ENCODE results near the gene MAPK8IP3. TPM values are rescaled to one million over a fixed set of nuclear protein-coding genes. Genes with fewer than 3 reads are reported as not detected.
"Not testable (repeated sequence)": the region's sequence is repeated elsewhere in the genome, so short reads cannot be mapped to it uniquely, and the experiment has no call there.

MAPK8IP3 gene
- total RNA-seq, 2 donors from 2014 or later: 109 to 111 TPM

DNA sequence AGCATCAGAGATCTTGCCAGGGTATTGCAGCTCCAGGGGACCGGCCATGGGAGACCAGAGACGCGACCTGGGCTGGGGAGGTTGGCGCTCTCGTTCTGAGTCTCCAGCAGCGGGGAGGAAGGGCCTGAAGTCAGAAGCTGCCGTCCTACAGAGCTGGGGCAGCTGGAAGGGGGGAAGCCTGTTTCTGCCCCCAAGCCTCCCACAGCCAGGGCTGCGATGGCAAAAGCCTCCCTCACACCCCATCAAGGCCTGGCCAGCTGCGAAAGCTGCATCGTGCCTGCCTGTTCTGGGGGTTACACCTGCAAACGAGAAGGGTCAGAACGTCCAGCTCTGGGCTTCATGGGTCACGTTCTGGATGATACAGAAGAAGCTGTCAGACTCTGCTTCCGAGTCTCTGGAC is 26.1 kb downstream of the MAPK8IP3 start:
- ATAC-seq (ENCODE audit: insufficient number of reproducible peaks, low FRiP score, low read depth) (no peak), DNase-seq (ENCODE audit: low spot score) (no peak)
- H3K4me3 ChIP-seq: no peak overlapping the region
- H3K27me3 ChIP-seq (replicated peaks; ENCODE audit: insufficient read depth): no peaks in the 10 kb centered on the region
- no peak overlapping the region for H3K27ac ChIP-seq
- H3K36me3 ChIP-seq: peaks cover 34% of the 10 kb centered on the region
- TF ChIP-seq, protein P1, sequence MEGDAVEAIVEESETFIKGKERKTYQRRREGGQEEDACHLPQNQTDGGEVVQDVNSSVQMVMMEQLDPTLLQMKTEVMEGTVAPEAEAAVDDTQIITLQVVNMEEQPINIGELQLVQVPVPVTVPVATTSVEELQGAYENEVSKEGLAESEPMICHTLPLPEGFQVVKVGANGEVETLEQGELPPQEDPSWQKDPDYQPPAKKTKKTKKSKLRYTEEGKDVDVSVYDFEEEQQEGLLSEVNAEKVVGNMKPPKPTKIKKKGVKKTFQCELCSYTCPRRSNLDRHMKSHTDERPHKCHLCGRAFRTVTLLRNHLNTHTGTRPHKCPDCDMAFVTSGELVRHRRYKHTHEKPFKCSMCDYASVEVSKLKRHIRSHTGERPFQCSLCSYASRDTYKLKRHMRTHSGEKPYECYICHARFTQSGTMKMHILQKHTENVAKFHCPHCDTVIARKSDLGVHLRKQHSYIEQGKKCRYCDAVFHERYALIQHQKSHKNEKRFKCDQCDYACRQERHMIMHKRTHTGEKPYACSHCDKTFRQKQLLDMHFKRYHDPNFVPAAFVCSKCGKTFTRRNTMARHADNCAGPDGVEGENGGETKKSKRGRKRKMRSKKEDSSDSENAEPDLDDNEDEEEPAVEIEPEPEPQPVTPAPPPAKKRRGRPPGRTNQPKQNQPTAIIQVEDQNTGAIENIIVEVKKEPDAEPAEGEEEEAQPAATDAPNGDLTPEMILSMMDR (IDR thresholded peaks at IDR 0.05): no peak
- H3K4me1 ChIP-seq (ENCODE audit: control insufficient read depth in 1 of 2, low read depth in 2 of 2): no peaks in the 10 kb centered on the region
- H3K9me3 ChIP-seq: no peaks in the 10 kb centered on the region

DNA sequence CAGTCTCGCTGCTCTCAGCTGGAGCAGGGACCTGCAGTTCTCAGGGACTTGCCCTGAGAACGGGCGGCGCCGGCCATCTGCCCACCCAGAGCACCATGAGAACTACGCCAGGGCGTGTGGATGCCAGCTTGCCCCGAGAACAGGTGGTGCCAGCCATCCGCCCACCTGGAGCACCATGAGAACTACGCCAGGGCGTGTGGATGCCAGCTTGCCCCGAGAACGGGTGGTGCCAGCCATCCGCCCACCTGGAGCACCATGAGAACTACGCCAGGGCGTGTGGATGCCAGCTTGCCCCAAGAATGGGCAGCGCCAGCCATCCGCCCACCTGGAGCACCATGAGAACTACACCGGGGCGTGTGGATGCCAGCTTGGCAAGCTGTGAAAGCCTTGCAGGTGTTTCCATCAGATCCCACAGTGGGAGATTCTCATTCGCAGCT is 26.6 kb downstream of the MAPK8IP3 start:
- H3K9me3 ChIP-seq; H3K27me3 ChIP-seq (replicated peaks; ENCODE audit: insufficient read depth); H3K4me3 ChIP-seq; ATAC-seq (ENCODE audit: insufficient number of reproducible peaks, low FRiP score, low read depth); H3K27ac ChIP-seq; DNase-seq (ENCODE audit: low spot score); H3K4me1 ChIP-seq (ENCODE audit: control insufficient read depth in 1 of 2, low read depth in 2 of 2): not testable (repeated sequence)
- H3K36me3 ChIP-seq: peaks cover 33% of the 10 kb centered on the region

DNA sequence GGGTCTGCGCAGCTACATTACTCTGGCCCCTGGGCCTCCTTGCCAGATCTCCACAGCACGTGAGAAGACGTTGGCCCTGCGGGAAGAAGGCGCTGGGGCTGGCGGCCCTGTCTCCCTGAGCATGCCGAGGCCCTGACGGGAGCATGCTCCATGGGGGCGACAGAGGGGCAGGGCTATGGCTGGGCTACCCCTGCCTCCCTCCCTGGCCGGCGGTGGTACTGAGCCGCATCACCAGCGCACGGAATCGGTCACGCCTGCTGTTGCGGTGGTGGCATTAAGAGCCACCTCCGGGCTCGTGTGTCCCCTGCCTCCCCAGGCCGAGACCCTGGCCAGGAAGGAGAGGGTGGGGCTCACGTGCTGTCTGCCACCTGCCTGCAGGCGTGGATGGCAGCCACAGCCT is 28.1 kb downstream of the MAPK8IP3 start:
- Histone ChIP-seq H3K4me1 (ENCODE audit: control insufficient read depth in 1 of 2, low read depth in 2 of 2) (no peaks in the 10 kb centered on the region), H3K27me3 (replicated peaks; ENCODE audit: insufficient read depth) (no peaks in the 10 kb centered on the region), H3K36me3 (peaks cover 26% of the 10 kb centered on the region), H3K4me3 (no peak overlapping the region), H3K27ac (no peak overlapping the region), H3K9me3 (no peaks in the 10 kb centered on the region)
- DNase-seq (ENCODE audit: low spot score): no peak
- ATAC-seq (ENCODE audit: insufficient number of reproducible peaks, low FRiP score, low read depth): no peak
- TF ChIP-seq, protein P1 (IDR thresholded peaks at IDR 0.05): no peak

DNA sequence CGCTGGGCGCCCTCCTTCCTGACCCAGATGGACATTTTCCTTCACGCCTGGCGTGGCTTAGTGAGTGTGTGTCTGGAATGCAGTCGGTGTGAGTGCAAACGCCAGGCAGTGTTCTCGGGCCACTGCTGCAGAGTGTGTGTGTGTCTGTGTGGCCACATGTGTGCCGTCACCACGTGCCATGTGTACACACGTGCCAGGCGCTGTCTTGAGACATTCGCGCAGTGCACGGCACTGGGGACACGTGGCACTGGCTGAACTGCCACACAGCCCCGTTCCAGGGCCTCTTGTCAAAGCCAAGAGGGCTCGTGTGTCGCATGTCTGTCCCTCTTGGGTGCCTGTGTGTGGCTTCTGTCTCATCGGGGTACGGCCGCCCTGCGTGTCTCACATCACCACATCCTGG is 28.8 kb downstream of the MAPK8IP3 start:
- no peak for DNase-seq (ENCODE audit: low spot score)
- Histone ChIP-seq H3K36me3 (peaks cover 20% of the 10 kb centered on the region), H3K27me3 (replicated peaks; ENCODE audit: insufficient read depth) (no peaks in the 10 kb centered on the region), H3K9me3 (no peaks in the 10 kb centered on the region), H3K4me1 (ENCODE audit: control insufficient read depth in 1 of 2, low read depth in 2 of 2) (no peaks in the 10 kb centered on the region), H3K4me3 (no peak overlapping the region), H3K27ac (no peak overlapping the region)
- no peak for ATAC-seq (ENCODE audit: insufficient number of reproducible peaks, low FRiP score, low read depth)
- TF ChIP-seq, protein P1 (IDR thresholded peaks at IDR 0.05): no peak

DNA sequence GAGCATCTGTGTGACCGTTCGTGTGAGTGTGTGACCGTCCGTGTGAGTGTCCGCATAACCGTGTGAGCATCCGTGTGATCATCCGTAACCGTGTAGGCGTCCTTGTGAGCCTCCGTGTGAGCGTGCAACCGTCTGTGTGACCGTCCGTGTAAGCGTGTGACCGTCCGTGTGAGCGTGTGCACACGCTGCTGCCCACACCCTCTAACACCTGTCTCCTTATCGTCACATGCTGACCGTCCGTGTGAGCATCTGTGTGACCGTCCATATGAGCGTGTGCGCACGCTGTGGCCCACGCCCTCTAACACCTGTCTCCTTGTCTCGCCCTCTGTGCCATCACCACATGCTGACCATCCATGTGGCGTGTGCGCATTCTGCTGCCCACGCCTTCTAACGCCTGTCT is 34.2 kb downstream of the MAPK8IP3 start:
- no peaks in the 10 kb centered on the region for H3K27me3 ChIP-seq (replicated peaks; ENCODE audit: insufficient read depth)
- TF ChIP-seq, protein P1 (IDR thresholded peaks at IDR 0.05): no peak
- peaks cover 20% of the 10 kb centered on the region for H3K36me3 ChIP-seq
- no peaks in the 10 kb centered on the region for H3K4me1 ChIP-seq (ENCODE audit: control insufficient read depth in 1 of 2, low read depth in 2 of 2)
- DNase-seq (ENCODE audit: low spot score) (no peak), ATAC-seq (ENCODE audit: insufficient number of reproducible peaks, low FRiP score, low read depth) (no peak)
- no peaks in the 10 kb centered on the region for H3K9me3 ChIP-seq
- no peak overlapping the region for H3K4me3 ChIP-seq
- H3K27ac ChIP-seq: no peak overlapping the region

DNA sequence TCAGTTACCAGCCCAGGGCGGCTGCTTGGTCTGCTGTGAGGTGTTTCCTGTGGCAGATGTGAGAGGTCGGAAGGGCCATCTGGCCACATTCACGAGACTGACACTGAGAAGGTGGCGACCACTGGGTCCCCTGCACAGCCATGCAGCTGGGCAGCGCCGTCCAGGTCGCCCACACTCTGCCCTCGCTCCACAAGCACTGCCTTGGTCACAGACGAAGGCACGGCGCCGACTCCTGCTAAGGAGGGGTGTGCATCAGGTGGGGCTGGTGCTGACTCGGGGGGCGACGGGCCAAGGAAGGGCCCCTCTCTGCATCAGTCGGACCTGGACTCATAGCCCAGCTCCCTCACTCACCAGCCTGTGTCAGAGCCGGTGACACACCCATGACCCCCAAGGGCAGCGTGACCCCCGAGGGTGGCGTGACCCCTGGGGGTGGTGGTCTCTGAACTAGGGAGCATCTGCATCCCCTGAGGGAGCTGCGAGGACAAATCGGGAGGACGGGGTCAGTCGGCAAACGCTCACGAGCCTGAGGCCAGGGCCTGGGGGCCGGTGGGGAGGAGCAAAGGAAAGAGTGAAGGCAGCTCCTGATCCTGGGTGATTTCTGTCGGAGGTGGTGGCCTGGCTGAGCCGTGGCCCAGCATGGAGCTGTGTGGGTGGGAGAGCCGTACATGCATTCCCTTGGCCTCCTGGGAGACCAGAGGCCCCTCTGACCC is 34.9 kb downstream of the MAPK8IP3 start:
- no peaks in the 10 kb centered on the region for H3K27me3 ChIP-seq (replicated peaks; ENCODE audit: insufficient read depth)
- no peak for DNase-seq (ENCODE audit: low spot score)
- H3K4me3 ChIP-seq: no peak overlapping the region
- ATAC-seq (ENCODE audit: insufficient number of reproducible peaks, low FRiP score, low read depth): no peak
- TF ChIP-seq, protein P1 (IDR thresholded peaks at IDR 0.05): no peak
- peaks cover 20% of the 10 kb centered on the region for H3K36me3 ChIP-seq
- no peak overlapping the region for H3K27ac ChIP-seq
- H3K9me3 ChIP-seq: no peaks in the 10 kb centered on the region
- H3K4me1 ChIP-seq (ENCODE audit: control insufficient read depth in 1 of 2, low read depth in 2 of 2): no peaks in the 10 kb centered on the region
